ENCODE data around the gene SORD.

DNA sequence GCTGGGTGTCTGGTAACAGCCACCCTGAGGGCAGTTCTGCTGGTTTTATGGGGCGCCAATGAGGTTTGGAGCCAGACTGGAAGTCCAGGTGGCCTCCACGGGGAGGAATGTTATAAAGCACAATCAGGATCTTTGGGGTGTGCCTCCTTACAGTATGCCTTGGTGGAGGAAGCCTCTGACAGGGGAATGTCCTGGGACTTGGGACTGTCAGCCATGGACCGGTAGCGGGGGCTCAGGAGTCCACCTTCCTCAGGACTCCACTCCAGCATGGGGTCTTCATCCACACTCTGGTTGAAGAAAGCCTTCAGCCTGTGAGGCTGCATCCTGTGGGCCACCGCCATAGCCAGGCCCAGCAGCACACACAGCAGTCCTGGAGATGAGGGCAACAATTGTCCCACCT is 96.0 kb downstream of the SORD start:
- TF ChIP-seq, protein P1, sequence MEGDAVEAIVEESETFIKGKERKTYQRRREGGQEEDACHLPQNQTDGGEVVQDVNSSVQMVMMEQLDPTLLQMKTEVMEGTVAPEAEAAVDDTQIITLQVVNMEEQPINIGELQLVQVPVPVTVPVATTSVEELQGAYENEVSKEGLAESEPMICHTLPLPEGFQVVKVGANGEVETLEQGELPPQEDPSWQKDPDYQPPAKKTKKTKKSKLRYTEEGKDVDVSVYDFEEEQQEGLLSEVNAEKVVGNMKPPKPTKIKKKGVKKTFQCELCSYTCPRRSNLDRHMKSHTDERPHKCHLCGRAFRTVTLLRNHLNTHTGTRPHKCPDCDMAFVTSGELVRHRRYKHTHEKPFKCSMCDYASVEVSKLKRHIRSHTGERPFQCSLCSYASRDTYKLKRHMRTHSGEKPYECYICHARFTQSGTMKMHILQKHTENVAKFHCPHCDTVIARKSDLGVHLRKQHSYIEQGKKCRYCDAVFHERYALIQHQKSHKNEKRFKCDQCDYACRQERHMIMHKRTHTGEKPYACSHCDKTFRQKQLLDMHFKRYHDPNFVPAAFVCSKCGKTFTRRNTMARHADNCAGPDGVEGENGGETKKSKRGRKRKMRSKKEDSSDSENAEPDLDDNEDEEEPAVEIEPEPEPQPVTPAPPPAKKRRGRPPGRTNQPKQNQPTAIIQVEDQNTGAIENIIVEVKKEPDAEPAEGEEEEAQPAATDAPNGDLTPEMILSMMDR (IDR thresholded peaks at IDR 0.05): no peak
- TF ChIP-seq ZFX (IDR thresholded peaks at IDR 0.05; ENCODE audit: borderline replicate concordance): no peak
